GM10266 (cell line): ENCODE results near the gene ARID1B.

Source experiments
- DNase-seq: peaks from one replicate; pipeline ENCODE4 v3.0.0; 2012; ENCODE audit errors: extremely low spot score
- CTCF ChIP-seq: IDR thresholded peaks from 2 replicates; pipeline ENCODE4 v1.5.1; 2012; ENCODE audit warnings: mild to moderate bottlenecking, low read depth; ENCODE audit not compliant: control insufficient read depth, insufficient read depth; ENCODE audit errors: missing control alignments

ARID1B gene

DNA sequence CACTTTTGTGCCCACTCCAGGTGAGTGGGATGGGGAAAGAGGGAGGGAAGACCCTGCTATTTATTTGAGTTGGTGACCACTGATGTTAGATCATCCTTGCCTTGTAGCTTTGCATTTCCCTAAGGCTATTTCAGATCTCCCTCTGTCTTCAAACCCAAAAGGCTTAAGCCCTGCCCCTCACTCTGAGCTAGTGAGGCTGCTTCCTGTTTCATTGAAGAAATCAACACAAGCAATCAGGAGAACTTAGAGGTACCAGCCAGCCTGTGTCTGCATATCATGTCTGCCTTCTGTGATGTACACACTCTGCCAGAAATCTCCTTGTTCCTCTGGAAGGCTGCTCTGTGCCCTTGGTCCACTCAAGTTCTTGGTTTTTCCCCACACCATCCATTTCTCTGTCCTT is 135.3 kb downstream of the ARID1B start:
- no peak for DNase-seq
- no peak for TF ChIP-seq CTCF

DNA sequence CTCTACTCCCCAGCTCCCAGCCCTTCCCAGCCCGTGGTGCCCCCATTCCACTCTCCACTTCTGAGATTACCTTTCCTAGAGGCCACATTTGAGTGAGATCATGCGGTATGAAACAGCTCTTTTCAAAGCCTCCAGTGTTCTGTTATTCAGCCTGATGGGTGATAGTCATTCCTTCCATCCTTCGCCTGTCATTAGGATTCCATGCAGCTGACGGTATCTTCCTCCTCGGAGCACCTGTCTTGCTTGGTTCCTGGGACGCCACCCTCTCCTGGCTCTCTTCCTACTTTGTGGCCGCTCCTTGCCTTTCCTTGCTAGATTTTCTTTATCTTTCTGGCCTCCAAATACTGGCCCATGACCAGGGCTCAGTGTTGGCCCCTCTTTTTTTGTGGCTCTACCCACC is 137.0 kb downstream of the ARID1B start:
- TF ChIP-seq CTCF, result no peak
- no peak for DNase-seq

- DNase-seq, result peak; percentile 29
- TF ChIP-seq CTCF, result no peak
Measured at GRCh38 chr6:156916130-156916801, 139.1 kb downstream of the ARID1B start.

DNA sequence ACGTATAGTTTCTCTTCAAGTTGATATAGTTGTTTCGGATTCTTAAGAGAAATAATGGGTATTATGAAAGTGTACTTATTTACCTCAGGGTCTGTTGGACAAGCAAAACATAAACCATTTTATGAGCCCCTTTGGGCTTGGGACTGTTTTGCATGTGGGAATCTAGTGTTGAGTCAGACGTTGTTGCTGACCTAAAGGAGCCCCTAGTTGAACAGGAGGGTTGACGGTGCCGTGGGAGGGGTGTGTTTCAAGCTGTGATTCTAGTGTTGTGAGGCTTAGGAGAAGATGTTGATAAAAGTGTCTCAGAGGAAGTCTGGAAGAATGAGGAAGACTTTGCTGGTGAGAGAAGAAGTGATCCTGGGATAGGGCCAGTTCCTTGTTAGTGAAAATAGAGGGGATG is 140.0 kb downstream of the ARID1B start:
- peak; percentile 44 for DNase-seq
- no peak for TF ChIP-seq CTCF

DNA sequence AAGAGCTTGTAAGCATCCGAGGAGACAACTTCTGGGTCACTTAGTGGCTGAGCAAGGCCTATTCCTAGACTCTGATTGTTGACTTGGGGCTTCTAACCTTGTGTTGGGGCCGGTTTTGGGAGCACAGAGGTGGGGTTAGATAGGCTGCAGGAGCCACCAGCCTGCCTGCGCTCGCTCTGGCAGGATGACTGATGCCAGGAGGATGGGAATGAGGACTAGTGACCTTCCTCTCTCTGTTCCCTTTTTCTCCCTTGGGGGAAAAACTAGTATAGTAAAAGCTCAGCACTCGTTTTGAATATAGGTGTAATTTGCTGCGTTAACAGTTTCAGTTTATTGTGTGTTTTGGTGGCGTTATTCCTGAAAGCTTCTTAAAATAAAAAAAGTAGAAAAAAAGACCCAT is 141.5 kb downstream of the ARID1B start:
- TF ChIP-seq CTCF, result no peak
- DNase-seq, result no peak

GRCh38 chr6:156919370-156919769 is 142.2 kb downstream of the ARID1B start:
- no peak for TF ChIP-seq CTCF
- DNase-seq, result no peak

DNA sequence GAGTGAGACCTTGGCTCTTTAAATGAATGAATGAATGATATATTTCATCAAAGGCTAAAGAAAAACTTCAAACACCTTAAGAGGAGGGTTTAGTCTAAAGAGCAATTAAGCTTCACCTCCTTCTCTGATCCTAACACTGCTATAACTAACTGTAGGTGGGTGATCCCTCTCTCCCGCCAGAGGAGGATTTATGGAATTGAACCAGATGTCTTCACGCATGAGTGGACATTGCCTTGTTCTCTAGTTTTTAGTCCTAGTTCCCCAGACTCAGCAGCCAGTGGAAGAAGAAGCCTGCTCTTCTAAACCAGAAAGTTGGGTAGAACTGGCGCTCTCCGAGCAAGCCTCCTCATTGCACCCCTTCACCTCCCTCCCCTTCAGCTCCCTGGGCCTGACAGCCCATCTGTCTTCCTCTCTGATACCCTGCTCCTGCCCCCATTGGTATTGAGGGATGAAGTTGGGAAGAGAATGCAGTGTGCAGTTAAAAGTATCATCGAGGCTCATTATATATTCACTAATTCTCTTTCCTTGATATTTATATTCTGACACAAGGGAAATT is 142.7 kb downstream of the ARID1B start:
- TF ChIP-seq CTCF, result no peak
- no peak for DNase-seq
